HEK293T (cell line): ENCODE data around the gene NAP1L4.

ENCODE experiments used
- CTCF ChIA-PET: fragments of 350-600 bp; formaldehyde crosslinking; extraction: SDS; loops from one replicate; lab custom pipeline; 2021; ENCODE audit warnings: antibody characterized with exemption, inconsistent platforms; lab: Yijun Ruan, JAX
- POLR2A ChIA-PET: fragments of 350-600 bp; formaldehyde crosslinking; extraction: SDS; loops from one replicate; lab custom pipeline; 2020; ENCODE audit warnings: antibody characterized with exemption, inconsistent platforms; lab: Yijun Ruan, JAX
- DNase-seq: peaks from one replicate; pipeline ENCODE4 v3.0.0; 2012; ENCODE audit warnings: mixed read lengths; ENCODE audit errors: extremely low spot score
- ARNT ChIP-seq: fragments of 450-650 bp; IDR thresholded peaks from 2 replicates; pipeline ENCODE4 v1.6.1; 2017; ENCODE audit warnings: mild to moderate bottlenecking
- BHLHE40 ChIP-seq: fragments of 450-650 bp; IDR thresholded peaks from 2 replicates; pipeline ENCODE4 v1.6.1; 2016; ENCODE audit warnings: mild to moderate bottlenecking, moderate library complexity, borderline replicate concordance
- CTBP1 ChIP-seq: fragments of 450-650 bp; IDR thresholded peaks from 2 replicates; pipeline ENCODE4 v1.6.1; 2016; ENCODE audit warnings: borderline replicate concordance
- ELF4 ChIP-seq: fragments of 450-650 bp; IDR thresholded peaks from 2 replicates; pipeline ENCODE4 v1.6.1; 2017; ENCODE audit warnings: antibody characterized with exemption
- FOXA1 ChIP-seq: fragments of 450-650 bp; IDR thresholded peaks from 2 replicates; pipeline ENCODE4 v1.6.1; 2016; ENCODE audit warnings: mild to moderate bottlenecking
- FOXK2 ChIP-seq: fragments of 450-650 bp; IDR thresholded peaks from 2 replicates; pipeline ENCODE4 v1.6.1; 2016; ENCODE audit warnings: mild to moderate bottlenecking
- FOXM1 ChIP-seq: fragments of 450-650 bp; IDR thresholded peaks from 2 replicates; pipeline ENCODE4 v1.6.1; 2017; ENCODE audit warnings: mild to moderate bottlenecking, borderline replicate concordance
- HDGF ChIP-seq: fragments of 450-650 bp; IDR thresholded peaks from 2 replicates; pipeline ENCODE4 v1.6.1; 2017; ENCODE audit warnings: antibody characterized with exemption, borderline replicate concordance
- L3MBTL2 ChIP-seq: fragments of 450-650 bp; conservative IDR thresholded peaks from 2 replicates; pipeline ENCODE4 v1.6.1; 2016; ENCODE audit warnings: mild to moderate bottlenecking
- LEF1 ChIP-seq: fragments of 450-650 bp; IDR thresholded peaks from 2 replicates; pipeline ENCODE4 v1.6.1; 2017; ENCODE audit warnings: mild to moderate bottlenecking, borderline replicate concordance
- NFRKB ChIP-seq: fragments of 450-650 bp; IDR thresholded peaks from 2 replicates; pipeline ENCODE4 v1.6.1; 2016; ENCODE audit warnings: mild to moderate bottlenecking, moderate library complexity
- PKNOX1 ChIP-seq: fragments of 450-650 bp; IDR thresholded peaks from 2 replicates; pipeline ENCODE4 v1.6.1; 2016
- SP1 ChIP-seq: fragments of 450-650 bp; IDR thresholded peaks from 2 replicates; pipeline ENCODE4 v1.6.1; 2017
- SUZ12 ChIP-seq: fragments of 450-650 bp; IDR thresholded peaks from 2 replicates; pipeline ENCODE4 v1.6.1; 2016; ENCODE audit warnings: mild to moderate bottlenecking
- TARDBP ChIP-seq: fragments of 450-650 bp; IDR thresholded peaks from 2 replicates; pipeline ENCODE4 v1.6.1; 2016
- ZNF384 ChIP-seq: fragments of 450-650 bp; IDR thresholded peaks from 2 replicates; pipeline ENCODE4 v1.6.1; 2016

NAP1L4 gene

GRCh38 chr11:2992997-2993325, 832 bp upstream of the NAP1L4 start:
- ChIA-PET CTCF (no interaction called here), POLR2A (interaction anchor here (0.8 to 5.2 kb wide), 4 partner anchors 9 to 66 kb away, joined by 3 to 44 read pairs (median 8); no protein-coding TSS in a partner anchor)
- TF ChIP-seq TARDBP: no peak
- TF ChIP-seq ELF4: no peak
- no peak for TF ChIP-seq HDGF
- no peak for TF ChIP-seq BHLHE40
- no peak for TF ChIP-seq FOXA1
- TF ChIP-seq ZNF384: no peak
- TF ChIP-seq PKNOX1: no peak
- TF ChIP-seq LEF1: no peak
- no peak for TF ChIP-seq ARNT
- TF ChIP-seq L3MBTL2: no peak
- no peak for TF ChIP-seq SUZ12
- no peak for TF ChIP-seq NFRKB
- TF ChIP-seq SP1: no peak
- no peak for TF ChIP-seq FOXK2
- TF ChIP-seq FOXM1: no peak

GRCh38 chr11:2991452-2992233, 486 bp downstream of the NAP1L4 start:
- TF ChIP-seq NFRKB (no peak), SUZ12 (no peak), LEF1 (no peak), ELF4 (no peak), SP1 (no peak), BHLHE40 (no peak), CTBP1 (no peak), FOXM1 (no peak), HDGF (no peak), ZNF384 (no peak), PKNOX1 (no peak), TARDBP (no peak)
- POLR2A ChIA-PET: interaction anchor here (0.7 to 5.2 kb wide), 15 partner anchors 10 to 388 kb away, joined by 3 to 44 read pairs (median 4); partner anchors contain the start of genes CARS1 and ZNF195
- CTCF ChIA-PET: no interaction called here
- DNase-seq: peak; percentile 21

More at GRCh38 chr11:2992997-2993325, 832 bp upstream of the NAP1L4 start:
- no peak for DNase-seq

DNA sequence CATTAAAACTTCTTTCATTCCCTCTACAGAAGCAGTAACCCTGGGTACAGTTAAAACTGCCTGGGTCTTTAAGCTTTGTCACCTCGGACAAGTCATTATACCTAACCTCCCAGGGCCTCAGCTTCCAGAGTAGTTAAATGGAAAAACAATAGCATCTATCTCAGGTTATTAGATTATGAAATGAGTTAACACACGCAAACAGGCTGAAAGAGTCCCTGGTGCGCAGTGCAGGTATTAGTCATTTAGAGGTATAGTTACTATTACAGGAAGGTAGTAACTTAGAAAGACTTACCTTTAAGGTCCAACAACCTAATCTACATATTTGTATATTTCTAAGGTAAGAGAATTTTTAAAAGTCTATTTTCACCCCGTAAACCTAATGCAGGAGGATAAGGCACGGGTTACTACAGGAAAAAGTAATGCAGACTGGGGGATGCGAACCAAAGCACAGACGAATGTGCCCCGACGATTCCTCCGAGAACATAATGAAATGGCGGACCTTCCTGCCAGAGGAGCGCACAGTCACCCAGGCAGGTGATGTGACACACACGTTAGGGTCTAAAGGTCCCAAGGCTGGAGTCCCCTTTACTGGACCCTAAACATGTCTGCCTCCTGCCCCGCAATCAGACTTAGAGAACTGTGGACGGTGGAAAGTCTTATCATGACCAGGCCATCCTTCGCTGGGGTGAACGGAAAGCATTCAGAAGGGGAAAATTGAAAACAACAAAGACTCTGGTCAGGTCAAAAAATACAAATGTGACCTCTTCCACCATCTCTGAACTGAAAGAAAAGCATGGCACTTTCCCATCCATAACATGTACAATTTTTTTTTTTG, 1.3 kb downstream of the NAP1L4 start:
- TF ChIP-seq TARDBP: no peak
- TF ChIP-seq FOXA1: no peak
- TF ChIP-seq SP1: no peak
- no peak for TF ChIP-seq ZNF384
- no peak for TF ChIP-seq ELF4
- no peak for TF ChIP-seq FOXM1
- TF ChIP-seq SUZ12: no peak
- TF ChIP-seq LEF1: no peak
- no peak for TF ChIP-seq FOXK2
- no peak for TF ChIP-seq HDGF
- no peak for TF ChIP-seq L3MBTL2
- TF ChIP-seq BHLHE40: no peak
- no peak for TF ChIP-seq CTBP1
- TF ChIP-seq PKNOX1: no peak
- no peak for TF ChIP-seq ARNT
- no peak for TF ChIP-seq NFRKB
- CTCF ChIA-PET: no interaction called here
- DNase-seq: peak; percentile 27
- POLR2A ChIA-PET: interaction anchor here (0.7 to 5.2 kb wide), 3 partner anchors 10 to 388 kb away, joined by 3 to 44 read pairs (median 3); partner anchors contain the start of gene ZNF195

DNA sequence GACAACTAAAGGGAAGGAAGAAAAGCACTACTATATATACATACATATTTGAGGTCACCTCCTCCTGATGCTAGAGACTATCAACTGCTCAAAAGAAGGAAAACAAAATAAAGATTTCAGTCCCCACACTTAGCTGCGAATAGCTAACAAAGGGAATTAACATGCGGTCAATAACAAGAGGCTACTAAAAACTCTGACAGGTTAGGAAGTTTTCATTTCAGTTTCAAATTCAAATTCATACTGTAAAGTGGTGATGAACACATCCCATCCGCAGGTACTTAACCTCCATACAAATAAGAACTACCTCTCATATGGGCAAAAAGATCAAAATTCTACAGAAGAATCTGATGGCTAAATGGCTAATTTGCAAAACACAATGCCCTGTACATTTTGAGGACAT, 2.6 kb downstream of the NAP1L4 start:
- ChIA-PET POLR2A (interaction anchor here (5.2 kb wide), 1 partner anchor 9 kb away, joined by 44 read pairs; no protein-coding TSS in a partner anchor), CTCF (interaction anchor here (0.8 kb wide), 1 partner anchor 102 kb away, joined by 3 read pairs; no protein-coding TSS in a partner anchor)
- TF ChIP-seq ELF4: no peak
- TF ChIP-seq CTBP1: no peak
- TF ChIP-seq LEF1: no peak
- no peak for TF ChIP-seq HDGF
- TF ChIP-seq BHLHE40: no peak
- TF ChIP-seq SP1: no peak
- no peak for TF ChIP-seq L3MBTL2
- no peak for TF ChIP-seq PKNOX1
- TF ChIP-seq FOXM1: no peak
- TF ChIP-seq SUZ12: no peak
- TF ChIP-seq TARDBP: no peak
- DNase-seq: no peak
